ENCODE measurements around the gene TIGD4. TPM values are rescaled to one million over a fixed set of nuclear protein-coding genes. Genes with fewer than 3 reads are reported as not detected.

Gene TIGD4
- total RNA-seq, 1 experiment from 2014 or later = 2.0 TPM

GRCh38 chr4:152824561-152824960 is 45.0 kb upstream of the TIGD4 start:
- no peaks in the 10 kb centered on the region for H3K9me3 ChIP-seq (ENCODE audit: control insufficient read depth, low read depth, low read length)
- no peak overlapping the region for H2BK20ac ChIP-seq (ENCODE audit: low read depth, low read length, poor library complexity, severe bottlenecking)
- Mint-ChIP-seq H3K4me1 (no peaks in the 10 kb centered on the region), H3K4me3 (no peak overlapping the region), H3K27me3 (ENCODE audit: low read depth) (no peaks in the 10 kb centered on the region; the same call in none of the 2 replicates), H3K27ac (no peak overlapping the region), H3K36me3 (ENCODE audit: insufficient read depth in 1 of 3, low read depth in 3 of 3) (peaks cover 20 to 42% (median 28%) of the 10 kb centered on the region in 3 experiments), H3K9me3 (peaks cover 16 to 34% of the 10 kb centered on the region in 2 experiments; a peak in 4 of 5 replicates)
- H3K4me1 ChIP-seq (ENCODE audit: insufficient read depth, low read length) = no peaks in the 10 kb centered on the region
- no peak overlapping the region for H4K8ac ChIP-seq (replicated peaks; ENCODE audit: insufficient read length, low read depth, low read length)
- DNase-seq = no peak
- no peak overlapping the region for H2BK15ac ChIP-seq (ENCODE audit: low read depth, low read length)
- no peak overlapping the region for H4K91ac ChIP-seq (ENCODE audit: insufficient read length, low read depth, low read length)
- TF ChIP-seq CTCF (conservative IDR thresholded peaks at IDR 0.05) = no peak
- H3K4ac ChIP-seq (ENCODE audit: low read depth, low read length) = no peak overlapping the region
- H3K9ac ChIP-seq (ENCODE audit: extremely low read depth, insufficient read length, low read length) = no peak overlapping the region
- H4K5ac ChIP-seq (ENCODE audit: insufficient read length, low read depth, low read length) = no peak overlapping the region
- no peaks in the 10 kb centered on the region for H3K79me1 ChIP-seq (ENCODE audit: insufficient read depth, low read depth, low read length, poor library complexity, severe bottlenecking)
- no peaks in the 10 kb centered on the region for H3K79me2 ChIP-seq (ENCODE audit: insufficient read depth, low read length)
- H3K56ac ChIP-seq (ENCODE audit: insufficient read length, low read depth, low read length) = no peak overlapping the region
- no peak overlapping the region for H2BK12ac ChIP-seq (ENCODE audit: insufficient read length, low read depth, low read length)
- no peak overlapping the region for H3K27ac ChIP-seq (ENCODE audit: insufficient read length, low read depth, low read length)
- H3K27me3 ChIP-seq (ENCODE audit: insufficient read depth, low read length) = no peaks in the 10 kb centered on the region
- no peak overlapping the region for H3K4me2 ChIP-seq (ENCODE audit: insufficient read depth, insufficient read length, low read length)
- no peak overlapping the region for H2BK5ac ChIP-seq (ENCODE audit: insufficient read length, low read length)
- no peak overlapping the region for H2AFZ ChIP-seq (ENCODE audit: low read length)
- no peak overlapping the region for H2BK120ac ChIP-seq (ENCODE audit: low read depth, low read length, poor library complexity, severe bottlenecking)
- H3K23ac ChIP-seq (ENCODE audit: insufficient read length, low read depth, low read length) = no peak overlapping the region
- WGBS (ENCODE audit: extremely low coverage, insufficient read length, low lambda C conversion rate) = no CpG with 5 or more reads among the region's 2 CpGs
- H3T11ph ChIP-seq (ENCODE audit: low read length) = no peak overlapping the region
- H2AK5ac ChIP-seq (ENCODE audit: insufficient read length, low read length) = no peak overlapping the region
- H3K23me2 ChIP-seq (ENCODE audit: insufficient read length, low read depth, low read length, poor library complexity, severe bottlenecking) = no peaks in the 10 kb centered on the region
- no peak overlapping the region for H3K18ac ChIP-seq (ENCODE audit: insufficient read length, low read depth, low read length)
- no peaks in the 10 kb centered on the region for H4K20me1 ChIP-seq (ENCODE audit: control insufficient read depth, insufficient read depth, insufficient read length)
- no peak overlapping the region for H3K14ac ChIP-seq (ENCODE audit: insufficient read depth, low read length)

Measured in H9 (cell line).